ENCODE data around the gene SETBP1.

DNA sequence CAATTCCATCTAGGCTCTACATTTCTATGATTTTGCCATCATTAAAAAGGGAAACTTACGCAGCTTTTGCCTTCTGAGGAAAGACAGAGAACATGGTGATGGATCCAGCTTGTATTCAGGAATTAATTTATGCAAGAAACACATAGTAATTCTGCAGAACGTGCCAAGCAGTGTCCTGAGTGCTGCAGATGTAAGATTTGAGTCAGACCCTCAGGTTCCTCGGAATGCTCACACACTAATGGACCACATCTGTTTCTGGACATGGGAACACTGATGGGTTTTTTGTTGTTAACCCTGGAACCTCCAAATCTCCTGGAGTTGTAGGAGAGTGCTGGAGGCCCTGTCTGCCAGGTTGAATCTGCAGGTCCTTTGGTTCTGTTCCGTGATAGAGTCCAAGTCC lies 132.9 kb downstream of the SETBP1 start:
- TF ChIP-seq POLR2A (IDR thresholded peaks at IDR 0.05): no peak
- TF ChIP-seq, protein P1, sequence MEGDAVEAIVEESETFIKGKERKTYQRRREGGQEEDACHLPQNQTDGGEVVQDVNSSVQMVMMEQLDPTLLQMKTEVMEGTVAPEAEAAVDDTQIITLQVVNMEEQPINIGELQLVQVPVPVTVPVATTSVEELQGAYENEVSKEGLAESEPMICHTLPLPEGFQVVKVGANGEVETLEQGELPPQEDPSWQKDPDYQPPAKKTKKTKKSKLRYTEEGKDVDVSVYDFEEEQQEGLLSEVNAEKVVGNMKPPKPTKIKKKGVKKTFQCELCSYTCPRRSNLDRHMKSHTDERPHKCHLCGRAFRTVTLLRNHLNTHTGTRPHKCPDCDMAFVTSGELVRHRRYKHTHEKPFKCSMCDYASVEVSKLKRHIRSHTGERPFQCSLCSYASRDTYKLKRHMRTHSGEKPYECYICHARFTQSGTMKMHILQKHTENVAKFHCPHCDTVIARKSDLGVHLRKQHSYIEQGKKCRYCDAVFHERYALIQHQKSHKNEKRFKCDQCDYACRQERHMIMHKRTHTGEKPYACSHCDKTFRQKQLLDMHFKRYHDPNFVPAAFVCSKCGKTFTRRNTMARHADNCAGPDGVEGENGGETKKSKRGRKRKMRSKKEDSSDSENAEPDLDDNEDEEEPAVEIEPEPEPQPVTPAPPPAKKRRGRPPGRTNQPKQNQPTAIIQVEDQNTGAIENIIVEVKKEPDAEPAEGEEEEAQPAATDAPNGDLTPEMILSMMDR (IDR thresholded peaks at IDR 0.05): no peak

Measured in lower leg skin (tissue), 3 donors.